HepG2 (cell line): ENCODE results near the gene B4GALT1. TPM values are rescaled to one million over a fixed set of nuclear protein-coding genes. Genes with fewer than 3 reads are reported as not detected.

Experiments used
- FIP1L1 ChIP-seq: fragments of 200-400 bp; formaldehyde crosslinking; IDR thresholded peaks from 2 replicates; pipeline ENCODE4 v1.6.1; 2018; ENCODE audit warnings: low read depth, mild to moderate bottlenecking, low read length, moderate library complexity, borderline replicate concordance; ENCODE audit not compliant: insufficient read depth
- NFKBIZ ChIP-seq: IDR thresholded peaks from 2 replicates; pipeline ENCODE4 v1.6.1; 2018; ENCODE audit warnings: missing genetic modification reagents, missing compliant biosample characterization
- PPARG ChIP-seq: conservative IDR thresholded peaks from 2 replicates; pipeline ENCODE4 v1.6.1; 2016; ENCODE audit warnings: missing biosample characterization, missing genetic modification reagents
- RXRB ChIP-seq: IDR thresholded peaks from 2 replicates; pipeline ENCODE4 v1.6.1; 2016; ENCODE audit warnings: borderline replicate concordance, missing genetic modification reagents, missing compliant biosample characterization
- SRSF9 ChIP-seq: fragments of 200-400 bp; formaldehyde crosslinking; IDR thresholded peaks from 2 replicates; pipeline ENCODE4 v1.6.1; 2018; ENCODE audit warnings: borderline replicate concordance, mild to moderate bottlenecking, low read depth, low read length; ENCODE audit not compliant: insufficient read depth, poor library complexity, severe bottlenecking
- TCF7 ChIP-seq: sonication (generic); IDR thresholded peaks from 2 replicates; pipeline ENCODE4 v1.6.1; 2016; ENCODE audit warnings: antibody characterized with exemption, low read depth
- ZEB1 ChIP-seq: IDR thresholded peaks from 2 replicates; pipeline ENCODE4 v1.6.1; 2012; ENCODE audit warnings: mild to moderate bottlenecking, low read depth, inconsistent platforms; ENCODE audit not compliant: insufficient replicate concordance
- ZSCAN22 ChIP-seq: sonication (generic); formaldehyde crosslinking; IDR thresholded peaks from 2 replicates; pipeline ENCODE4 v1.4.0; 2020; ENCODE audit warnings: mild to moderate bottlenecking, missing genetic modification reagents
- polyA plus RNA-seq, 8 experiments: library from polyadenylated mRNA; depleted of rRNA in 3 of 8; stranded (reverse) in 7 of 8; unstranded in 1 of 8; fragments of >200 nt; fragmentation: Illumina TruSeq in 4 of 8; extraction: Trizol in 4 of 8; gene quantifications; 2 replicates each; pipeline versions ENCODE4 v1.2.1 to v1.2.3, GENCODE V29; 2011 to 2016; ENCODE audit warnings: low read depth in 4 of 8, missing spikeins in 1 of 8, mixed read lengths in 1 of 8; ENCODE audit not compliant: insufficient read depth in 1 of 8
- total RNA-seq, 5 experiments: library from RNA; depleted of rRNA; stranded (reverse); fragments of >200 nt; fragmentation: Illumina TruSeq; extraction: Trizol; gene quantifications; 2 replicates each; pipeline ENCODE4 v1.2.3, GENCODE V29; 2016; ENCODE audit warnings: low read depth in 1 of 5
- TF ChIP-seq, protein P1 (sequence below): sonication (generic); formaldehyde crosslinking; IDR thresholded peaks from 2 replicates; pipeline ENCODE4 v1.8.0; 2022; ENCODE audit warnings: missing genetic modification reagents, mild to moderate bottlenecking, borderline replicate concordance
- TF ChIP-seq, protein P2 (sequence below): sonication (generic); formaldehyde crosslinking; IDR thresholded peaks from 2 replicates; pipeline ENCODE4 v1.8.1; 2023; ENCODE audit warnings: mild to moderate bottlenecking, inconsistent platforms, moderate library complexity, missing genetic modification reagents, borderline replicate concordance
- TF ChIP-seq, protein P3 (sequence below): sonication (generic); formaldehyde crosslinking; IDR thresholded peaks from 2 replicates; pipeline ENCODE4 v1.5.1; 2020; ENCODE audit warnings: mild to moderate bottlenecking, missing genetic modification reagents, borderline replicate concordance
- TF ChIP-seq, protein P4 (sequence below): sonication (generic); formaldehyde crosslinking; IDR thresholded peaks from 2 replicates; pipeline ENCODE4 v1.5.1; 2020; ENCODE audit warnings: missing genetic modification reagents, mild to moderate bottlenecking, borderline replicate concordance
- TF ChIP-seq, protein P5 (sequence below): sonication (generic); formaldehyde crosslinking; IDR thresholded peaks from 2 replicates; pipeline ENCODE4 v1.4.0; 2020; ENCODE audit warnings: mild to moderate bottlenecking, missing genetic modification reagents
- TF ChIP-seq, protein P6 (sequence below): sonication (generic); formaldehyde crosslinking; IDR thresholded peaks from 2 replicates; pipeline ENCODE4 v1.4.0; 2020; ENCODE audit warnings: mild to moderate bottlenecking, missing genetic modification reagents
- TF ChIP-seq, protein P7 (sequence below): sonication (generic); formaldehyde crosslinking; IDR thresholded peaks from 2 replicates; pipeline ENCODE4 v1.4.0; 2020; ENCODE audit warnings: mild to moderate bottlenecking, low read depth, missing genetic modification reagents

The B4GALT1 gene
- total and polyA plus RNA-seq, 2 of the 13 experiments (the other 11 are each of a cell fraction or from before 2014, with no cell fraction given) = 15.7 to 33.5 TPM

DNA sequence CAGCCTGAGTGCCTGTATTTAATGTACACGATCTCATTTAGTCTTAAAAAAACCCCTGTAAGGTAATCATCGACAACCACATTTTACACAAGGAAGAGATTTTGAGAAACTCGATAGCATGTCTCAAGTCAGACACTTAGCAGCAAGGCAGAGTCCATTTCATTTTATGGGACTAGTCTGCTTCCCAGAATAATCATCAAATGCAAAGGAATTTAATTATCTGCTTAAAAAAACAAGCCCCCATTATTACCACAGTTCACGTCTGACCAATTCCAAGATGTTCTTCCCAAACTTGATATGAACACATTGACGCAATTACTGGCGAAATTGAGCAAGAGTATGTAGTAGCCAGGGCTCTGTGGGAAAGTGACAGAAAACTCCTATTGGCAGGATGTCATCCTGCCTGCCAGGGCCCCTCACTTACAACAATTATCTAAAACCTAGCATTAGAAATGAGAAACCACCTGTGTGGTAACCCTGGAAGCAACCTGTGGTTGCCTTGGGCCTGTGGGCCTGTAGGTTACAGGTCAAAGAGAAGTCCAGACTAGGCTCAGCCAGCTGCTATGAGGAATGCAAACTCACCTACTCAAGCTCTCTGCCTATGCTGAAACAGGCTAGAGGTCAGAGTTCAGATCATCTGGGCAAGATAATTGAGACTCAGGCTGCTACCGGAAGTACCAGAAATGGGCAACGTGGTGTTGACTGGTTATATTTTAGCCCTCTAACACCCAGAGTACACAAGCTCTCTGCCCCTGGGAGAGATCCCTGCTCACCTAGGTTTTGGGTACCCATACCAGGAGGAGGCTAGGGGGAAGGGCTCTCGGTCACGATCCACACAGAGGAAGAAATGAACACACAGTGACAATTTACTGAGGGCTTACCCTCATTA, 1.6 kb downstream of the B4GALT1 start (continued):
- TF ChIP-seq TCF7 (no peak), ZSCAN22 (CRISPR knock-in tag) (no peak), PPARG (CRISPR knock-in tag) (peak; percentile 99), RXRB (CRISPR knock-in tag) (peak; percentile 93), ZEB1 (peak; percentile 92), SRSF9 (no peak), FIP1L1 (no peak), NFKBIZ (CRISPR knock-in tag) (0 out of 2 replicates have a peak, but pooled peaks have one; percentile 25)
- TF ChIP-seq, protein P1, sequence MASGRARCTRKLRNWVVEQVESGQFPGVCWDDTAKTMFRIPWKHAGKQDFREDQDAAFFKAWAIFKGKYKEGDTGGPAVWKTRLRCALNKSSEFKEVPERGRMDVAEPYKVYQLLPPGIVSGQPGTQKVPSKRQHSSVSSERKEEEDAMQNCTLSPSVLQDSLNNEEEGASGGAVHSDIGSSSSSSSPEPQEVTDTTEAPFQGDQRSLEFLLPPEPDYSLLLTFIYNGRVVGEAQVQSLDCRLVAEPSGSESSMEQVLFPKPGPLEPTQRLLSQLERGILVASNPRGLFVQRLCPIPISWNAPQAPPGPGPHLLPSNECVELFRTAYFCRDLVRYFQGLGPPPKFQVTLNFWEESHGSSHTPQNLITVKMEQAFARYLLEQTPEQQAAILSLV = peak; percentile 38; the same call in 1 of the 2 replicates
- TF ChIP-seq, protein P2, sequence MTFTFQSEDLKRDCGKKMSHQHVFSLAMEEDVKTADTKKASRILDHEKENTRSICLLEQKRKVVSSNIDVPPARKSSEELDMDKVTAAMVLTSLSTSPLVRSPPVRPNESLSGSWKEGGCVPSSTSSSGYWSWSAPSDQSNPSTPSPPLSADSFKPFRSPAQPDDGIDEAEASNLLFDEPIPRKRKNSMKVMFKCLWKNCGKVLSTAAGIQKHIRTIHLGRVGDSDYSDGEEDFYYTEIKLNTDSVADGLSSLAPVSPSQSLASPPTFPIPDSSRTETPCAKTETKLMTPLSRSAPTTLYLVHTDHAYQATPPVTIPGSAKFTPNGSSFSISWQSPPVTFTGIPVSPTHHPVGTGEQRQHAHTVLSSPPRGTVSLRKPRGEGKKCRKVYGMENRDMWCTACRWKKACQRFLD (CRISPR knock-in tag) = no peak
- TF ChIP-seq, protein P3, sequence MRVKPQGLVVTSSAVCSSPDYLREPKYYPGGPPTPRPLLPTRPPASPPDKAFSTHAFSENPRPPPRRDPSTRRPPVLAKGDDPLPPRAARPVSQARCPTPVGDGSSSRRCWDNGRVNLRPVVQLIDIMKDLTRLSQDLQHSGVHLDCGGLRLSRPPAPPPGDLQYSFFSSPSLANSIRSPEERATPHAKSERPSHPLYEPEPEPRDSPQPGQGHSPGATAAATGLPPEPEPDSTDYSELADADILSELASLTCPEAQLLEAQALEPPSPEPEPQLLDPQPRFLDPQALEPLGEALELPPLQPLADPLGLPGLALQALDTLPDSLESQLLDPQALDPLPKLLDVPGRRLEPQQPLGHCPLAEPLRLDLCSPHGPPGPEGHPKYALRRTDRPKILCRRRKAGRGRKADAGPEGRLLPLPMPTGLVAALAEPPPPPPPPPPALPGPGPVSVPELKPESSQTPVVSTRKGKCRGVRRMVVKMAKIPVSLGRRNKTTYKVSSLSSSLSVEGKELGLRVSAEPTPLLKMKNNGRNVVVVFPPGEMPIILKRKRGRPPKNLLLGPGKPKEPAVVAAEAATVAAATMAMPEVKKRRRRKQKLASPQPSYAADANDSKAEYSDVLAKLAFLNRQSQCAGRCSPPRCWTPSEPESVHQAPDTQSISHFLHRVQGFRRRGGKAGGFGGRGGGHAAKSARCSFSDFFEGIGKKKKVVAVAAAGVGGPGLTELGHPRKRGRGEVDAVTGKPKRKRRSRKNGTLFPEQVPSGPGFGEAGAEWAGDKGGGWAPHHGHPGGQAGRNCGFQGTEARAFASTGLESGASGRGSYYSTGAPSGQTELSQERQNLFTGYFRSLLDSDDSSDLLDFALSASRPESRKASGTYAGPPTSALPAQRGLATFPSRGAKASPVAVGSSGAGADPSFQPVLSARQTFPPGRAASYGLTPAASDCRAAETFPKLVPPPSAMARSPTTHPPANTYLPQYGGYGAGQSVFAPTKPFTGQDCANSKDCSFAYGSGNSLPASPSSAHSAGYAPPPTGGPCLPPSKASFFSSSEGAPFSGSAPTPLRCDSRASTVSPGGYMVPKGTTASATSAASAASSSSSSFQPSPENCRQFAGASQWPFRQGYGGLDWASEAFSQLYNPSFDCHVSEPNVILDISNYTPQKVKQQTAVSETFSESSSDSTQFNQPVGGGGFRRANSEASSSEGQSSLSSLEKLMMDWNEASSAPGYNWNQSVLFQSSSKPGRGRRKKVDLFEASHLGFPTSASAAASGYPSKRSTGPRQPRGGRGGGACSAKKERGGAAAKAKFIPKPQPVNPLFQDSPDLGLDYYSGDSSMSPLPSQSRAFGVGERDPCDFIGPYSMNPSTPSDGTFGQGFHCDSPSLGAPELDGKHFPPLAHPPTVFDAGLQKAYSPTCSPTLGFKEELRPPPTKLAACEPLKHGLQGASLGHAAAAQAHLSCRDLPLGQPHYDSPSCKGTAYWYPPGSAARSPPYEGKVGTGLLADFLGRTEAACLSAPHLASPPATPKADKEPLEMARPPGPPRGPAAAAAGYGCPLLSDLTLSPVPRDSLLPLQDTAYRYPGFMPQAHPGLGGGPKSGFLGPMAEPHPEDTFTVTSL (CRISPR knock-in tag) = no peak
- TF ChIP-seq, protein P4, sequence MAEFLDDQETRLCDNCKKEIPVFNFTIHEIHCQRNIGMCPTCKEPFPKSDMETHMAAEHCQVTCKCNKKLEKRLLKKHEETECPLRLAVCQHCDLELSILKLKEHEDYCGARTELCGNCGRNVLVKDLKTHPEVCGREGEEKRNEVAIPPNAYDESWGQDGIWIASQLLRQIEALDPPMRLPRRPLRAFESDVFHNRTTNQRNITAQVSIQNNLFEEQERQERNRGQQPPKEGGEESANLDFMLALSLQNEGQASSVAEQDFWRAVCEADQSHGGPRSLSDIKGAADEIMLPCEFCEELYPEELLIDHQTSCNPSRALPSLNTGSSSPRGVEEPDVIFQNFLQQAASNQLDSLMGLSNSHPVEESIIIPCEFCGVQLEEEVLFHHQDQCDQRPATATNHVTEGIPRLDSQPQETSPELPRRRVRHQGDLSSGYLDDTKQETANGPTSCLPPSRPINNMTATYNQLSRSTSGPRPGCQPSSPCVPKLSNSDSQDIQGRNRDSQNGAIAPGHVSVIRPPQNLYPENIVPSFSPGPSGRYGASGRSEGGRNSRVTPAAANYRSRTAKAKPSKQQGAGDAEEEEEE (CRISPR knock-in tag) = no peak
- TF ChIP-seq, protein P5, sequence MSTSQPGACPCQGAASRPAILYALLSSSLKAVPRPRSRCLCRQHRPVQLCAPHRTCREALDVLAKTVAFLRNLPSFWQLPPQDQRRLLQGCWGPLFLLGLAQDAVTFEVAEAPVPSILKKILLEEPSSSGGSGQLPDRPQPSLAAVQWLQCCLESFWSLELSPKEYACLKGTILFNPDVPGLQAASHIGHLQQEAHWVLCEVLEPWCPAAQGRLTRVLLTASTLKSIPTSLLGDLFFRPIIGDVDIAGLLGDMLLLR (CRISPR knock-in tag) = no peak
- TF ChIP-seq, protein P6, sequence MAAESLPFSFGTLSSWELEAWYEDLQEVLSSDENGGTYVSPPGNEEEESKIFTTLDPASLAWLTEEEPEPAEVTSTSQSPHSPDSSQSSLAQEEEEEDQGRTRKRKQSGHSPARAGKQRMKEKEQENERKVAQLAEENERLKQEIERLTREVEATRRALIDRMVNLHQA (CRISPR knock-in tag) = no peak
- TF ChIP-seq, protein P7, sequence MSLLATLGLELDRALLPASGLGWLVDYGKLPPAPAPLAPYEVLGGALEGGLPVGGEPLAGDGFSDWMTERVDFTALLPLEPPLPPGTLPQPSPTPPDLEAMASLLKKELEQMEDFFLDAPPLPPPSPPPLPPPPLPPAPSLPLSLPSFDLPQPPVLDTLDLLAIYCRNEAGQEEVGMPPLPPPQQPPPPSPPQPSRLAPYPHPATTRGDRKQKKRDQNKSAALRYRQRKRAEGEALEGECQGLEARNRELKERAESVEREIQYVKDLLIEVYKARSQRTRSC (CRISPR knock-in tag) = no peak
